NCI-H187 treated with DMSO at 0.1 percent for 48 hours (cell line): ENCODE data around the gene IPO4.
"Not testable (repeated sequence)": the region's sequence is repeated elsewhere in the genome, so short reads cannot be mapped to it uniquely, and the experiment has no call there.

Source experiments
- DNase-seq: peaks from one replicate; lab custom pipeline; 2025; lab: John Stamatoyannopoulos, UW

IPO4 gene

DNA sequence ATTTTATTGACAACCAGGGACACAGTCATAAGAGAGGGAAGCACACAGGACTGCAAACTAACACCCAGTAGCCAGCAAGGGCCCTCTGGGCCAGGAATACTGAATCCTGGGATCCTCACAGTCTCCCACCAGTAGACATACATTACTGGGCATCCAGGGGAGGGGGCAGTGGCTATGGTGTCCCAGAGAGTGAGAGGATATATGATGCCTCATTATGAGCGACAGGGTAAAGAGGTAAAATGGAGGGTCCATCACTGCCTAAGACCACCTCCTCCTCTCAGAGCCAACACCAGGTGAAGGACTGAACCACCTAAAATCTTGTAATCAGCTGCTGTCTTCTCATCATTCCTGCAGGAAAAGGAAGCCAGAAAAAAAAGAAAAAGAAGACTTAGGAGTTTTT lies 28.3 kb upstream of the IPO4 start:
- not testable (repeated sequence) for DNase-seq

GRCh38 chr14:24216345-24216699 lies 27.7 kb upstream of the IPO4 start:
- no peak for DNase-seq

GRCh38 chr14:24215495-24216344 lies 27.1 kb upstream of the IPO4 start, which contains the start of gene MDP1:
Gene MDP1, minus strand, starts transcription at chr14:24216066. Its CDS starts 111 bp downstream, at chr14:24215955.
- peak; percentile 51 for DNase-seq

GRCh38 chr14:24213866-24214662 lies 25.4 kb upstream of the IPO4 start:
- DNase-seq = no peak

DNA sequence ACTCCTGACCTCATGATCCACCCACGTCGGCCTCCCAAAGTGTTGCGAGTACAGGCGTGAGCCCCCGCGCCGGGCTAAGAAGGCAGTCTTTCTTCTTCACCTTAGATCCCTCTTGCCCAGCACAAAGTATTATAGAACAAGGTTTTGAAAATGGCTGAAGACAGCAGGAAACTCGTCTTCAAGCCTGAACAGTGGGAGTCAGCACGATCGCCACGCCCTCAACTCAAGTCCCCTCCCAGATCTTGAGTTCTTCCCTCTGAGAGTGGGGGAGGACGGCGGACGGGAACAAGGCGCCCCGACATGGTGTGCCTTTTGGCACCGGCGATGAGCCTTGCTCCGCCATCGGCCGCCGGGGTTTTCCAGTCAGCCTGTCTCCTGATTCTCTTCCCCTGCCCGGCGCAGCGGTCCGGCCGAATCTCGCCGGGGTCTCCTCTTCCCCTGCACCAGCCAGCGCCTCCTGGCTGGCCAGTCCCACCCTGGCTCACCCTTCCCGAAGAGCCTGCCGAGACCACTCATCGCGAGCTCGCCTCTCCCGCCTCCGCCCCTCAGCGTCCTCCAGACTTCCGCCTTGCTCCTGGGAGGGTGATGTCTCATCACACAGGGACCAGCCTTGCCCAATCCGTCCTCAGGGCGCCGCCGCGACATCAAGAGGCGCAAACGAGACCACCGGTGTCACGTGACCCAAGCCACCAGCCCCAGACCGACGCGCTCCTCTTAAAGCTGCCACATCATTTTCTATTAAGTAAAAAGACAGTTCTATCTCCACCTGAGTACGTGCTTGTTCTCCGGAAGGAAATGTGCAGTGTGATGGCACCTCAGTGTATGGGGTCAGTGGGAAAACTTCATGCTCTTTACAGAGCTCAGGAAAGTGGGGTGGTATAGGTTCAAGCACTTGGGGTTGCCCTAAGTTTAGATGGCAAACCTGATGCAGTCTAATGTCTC lies 24.6 kb upstream of the IPO4 start, which contains the start of gene CHMP4A:
CHMP4A (minus strand) TSS at position 565 of the 942 bp plus-strand sequence; CDS start at position 516, 49 bp downstream.
- peak; percentile 85 for DNase-seq

DNA sequence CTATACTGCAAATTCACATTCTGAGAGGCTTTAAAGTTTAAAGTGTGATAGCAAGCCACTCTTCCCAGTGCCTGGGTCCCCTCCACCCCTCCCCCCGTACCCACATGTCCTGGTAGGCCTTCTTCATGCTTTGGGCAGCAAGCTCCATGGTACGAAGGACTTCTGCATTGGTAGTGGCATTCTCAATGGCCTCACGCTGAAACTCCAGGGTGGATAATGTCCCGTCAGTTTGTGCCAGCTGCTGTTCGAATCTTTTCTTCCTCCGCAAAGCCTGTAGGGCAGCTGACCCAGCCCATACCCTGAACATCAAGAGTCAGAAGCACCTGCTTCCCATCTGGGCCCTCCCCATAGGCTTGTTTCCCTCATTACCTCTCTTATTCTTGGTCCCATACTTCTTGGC lies 22.7 kb upstream of the IPO4 start:
- no peak for DNase-seq

DNA sequence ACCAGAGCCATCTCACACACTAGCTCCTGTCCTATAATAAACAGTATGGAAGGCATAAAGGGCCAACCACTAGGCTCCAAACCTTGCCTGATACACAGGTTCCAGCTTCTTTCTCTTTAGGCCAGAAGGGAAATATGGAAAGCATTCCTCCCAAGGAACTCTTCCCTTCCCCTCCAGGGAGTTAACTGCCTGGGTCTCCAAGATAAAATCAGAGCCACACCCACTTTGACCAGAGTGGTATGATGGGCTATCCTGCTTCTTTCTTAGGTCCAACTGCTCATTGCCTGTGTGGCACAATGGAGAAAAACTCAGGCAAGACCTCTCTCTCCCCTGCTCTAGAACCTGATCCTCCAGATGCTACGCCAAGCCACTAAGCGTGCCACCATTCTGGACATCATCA lies 19.0 kb upstream of the IPO4 start:
- no peak for DNase-seq

DNA sequence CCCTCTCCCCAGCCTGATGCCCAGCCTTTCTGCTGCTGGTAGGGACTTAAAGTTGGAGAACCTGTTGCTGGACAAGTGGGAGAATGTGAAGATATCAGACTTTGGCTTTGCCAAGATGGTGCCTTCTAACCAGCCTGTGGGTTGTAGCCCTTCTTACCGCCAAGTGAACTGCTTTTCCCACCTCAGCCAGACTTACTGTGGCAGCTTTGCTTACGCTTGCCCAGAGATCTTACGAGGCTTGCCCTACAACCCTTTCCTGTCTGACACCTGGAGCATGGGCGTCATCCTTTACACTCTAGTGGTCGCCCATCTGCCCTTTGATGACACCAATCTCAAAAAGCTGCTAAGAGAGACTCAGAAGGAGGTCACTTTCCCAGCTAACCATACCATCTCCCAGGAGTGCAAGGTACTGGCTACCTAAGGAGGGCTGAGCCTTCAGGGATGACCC lies 18.5 kb upstream of the IPO4 start:
- no peak for DNase-seq

GRCh38 chr14:24206260-24207103 lies 17.9 kb upstream of the IPO4 start:
- no peak for DNase-seq

GRCh38 chr14:24204163-24205146 lies 15.8 kb upstream of the IPO4 start:
- DNase-seq = no peak

- not testable (repeated sequence) for DNase-seq
Measured at GRCh38 chr14:24203249-24203886, 14.8 kb upstream of the IPO4 start.

DNA sequence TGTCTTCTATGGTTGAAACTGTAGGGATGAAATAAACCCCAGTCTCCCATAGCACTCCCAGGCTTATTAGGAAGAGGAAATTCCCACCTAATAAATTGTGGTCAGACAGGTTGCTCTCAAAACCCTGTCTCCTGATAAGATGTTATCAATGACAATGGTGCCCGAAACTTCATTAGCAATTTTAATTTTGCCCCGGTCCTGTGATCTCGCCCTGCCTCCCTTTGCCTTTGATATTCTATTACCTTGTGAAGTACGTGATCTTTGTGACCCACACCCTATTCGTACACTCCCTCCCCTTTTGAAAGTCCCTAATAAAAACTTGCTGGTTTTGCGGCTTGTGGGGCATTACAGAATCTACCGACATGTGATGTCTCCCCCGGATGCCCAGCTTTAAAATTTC lies 13.9 kb upstream of the IPO4 start:
- not testable (repeated sequence) for DNase-seq

- DNase-seq = no peak
Measured at GRCh38 chr14:24198814-24199524, 10.4 kb upstream of the IPO4 start.

DNA sequence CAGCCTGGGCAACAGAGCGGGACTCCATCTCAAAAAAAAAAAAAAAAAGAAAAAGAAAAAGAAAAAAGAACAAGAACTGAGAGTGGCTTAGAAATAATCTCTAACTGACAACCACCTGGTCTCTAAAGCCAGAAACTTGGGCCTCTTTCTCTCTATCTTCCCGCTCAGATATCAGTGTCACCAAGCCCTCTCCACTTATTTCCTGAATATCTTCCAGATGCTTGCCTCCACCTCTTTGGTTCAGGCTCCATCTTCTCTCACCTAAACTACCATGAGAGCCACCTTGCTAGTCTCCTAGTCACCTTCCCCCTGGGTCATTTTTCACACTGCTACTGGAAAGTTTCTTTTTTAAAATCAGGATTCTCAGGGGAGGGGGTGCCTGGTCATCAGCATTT lies 8.4 kb upstream of the IPO4 start:
- DNase-seq = no peak

GRCh38 chr14:24196071-24197055 lies 7.7 kb upstream of the IPO4 start:
- DNase-seq = no peak

- no peak for DNase-seq
Measured at GRCh38 chr14:24195186-24196070, 6.8 kb upstream of the IPO4 start, which contains the start of gene TM9SF1. Gene TM9SF1, minus strand, starts transcription at chr14:24195441. Its CDS starts 422 bp downstream, at chr14:24195019.
